WTC11 (cell line): Measurements from ENCODE around the gene ARMH2.

Experiments used
- CREM ChIP-seq: sonication (generic); formaldehyde crosslinking; IDR thresholded peaks from 2 replicates; pipeline ENCODE4 v1.8.1; 2022; ENCODE audit warnings: mild to moderate bottlenecking, missing genetic modification reagents, moderate library complexity
- SP1 ChIP-seq: sonication (generic); formaldehyde crosslinking; conservative IDR thresholded peaks from 2 replicates; pipeline ENCODE4 v1.8.1; 2022; ENCODE audit warnings: missing genetic modification reagents
- TEAD4 ChIP-seq: sonication (generic); formaldehyde crosslinking; IDR thresholded peaks from 2 replicates; pipeline ENCODE4 v1.8.0; 2022; ENCODE audit warnings: mild to moderate bottlenecking, missing genetic modification reagents
- TF ChIP-seq, protein P1 (sequence below): sonication (generic); formaldehyde crosslinking; IDR thresholded peaks from 2 replicates; pipeline ENCODE4 v1.8.1; 2022; ENCODE audit warnings: low read depth, missing genetic modification reagents, borderline replicate concordance
- TF ChIP-seq, protein P2 (sequence below): sonication (generic); formaldehyde crosslinking; IDR thresholded peaks from 2 replicates; pipeline ENCODE4 v1.8.0; 2022; ENCODE audit warnings: mild to moderate bottlenecking, missing genetic modification reagents
- TF ChIP-seq, protein P3 (sequence below): fragments of 250-450 bp; sonication (Bioruptor Pico); IDR thresholded peaks from 2 replicates; pipeline ENCODE4 v1.9.0; 2021; ENCODE audit warnings: mild to moderate bottlenecking, borderline replicate concordance

DNA sequence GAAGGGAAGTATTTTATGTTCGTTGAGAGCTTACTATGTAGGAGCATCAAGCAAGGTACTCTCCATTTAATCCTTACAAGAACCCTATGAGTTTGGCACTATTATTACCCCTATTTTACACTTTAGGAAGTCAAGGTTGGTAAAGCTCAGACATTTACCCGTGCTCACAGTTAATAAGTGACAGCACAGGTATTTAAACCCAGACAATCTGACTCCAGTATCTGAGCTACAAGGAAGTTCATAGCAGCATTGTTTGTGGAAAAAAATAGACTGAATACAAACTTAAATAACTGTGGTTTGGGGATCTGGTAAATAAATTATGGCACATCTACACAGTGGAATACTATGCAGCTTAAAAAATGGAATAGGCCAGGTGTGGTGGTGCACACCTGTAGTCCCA lies 45.2 kb downstream of the ARMH2 start:
- TF ChIP-seq, protein P1, sequence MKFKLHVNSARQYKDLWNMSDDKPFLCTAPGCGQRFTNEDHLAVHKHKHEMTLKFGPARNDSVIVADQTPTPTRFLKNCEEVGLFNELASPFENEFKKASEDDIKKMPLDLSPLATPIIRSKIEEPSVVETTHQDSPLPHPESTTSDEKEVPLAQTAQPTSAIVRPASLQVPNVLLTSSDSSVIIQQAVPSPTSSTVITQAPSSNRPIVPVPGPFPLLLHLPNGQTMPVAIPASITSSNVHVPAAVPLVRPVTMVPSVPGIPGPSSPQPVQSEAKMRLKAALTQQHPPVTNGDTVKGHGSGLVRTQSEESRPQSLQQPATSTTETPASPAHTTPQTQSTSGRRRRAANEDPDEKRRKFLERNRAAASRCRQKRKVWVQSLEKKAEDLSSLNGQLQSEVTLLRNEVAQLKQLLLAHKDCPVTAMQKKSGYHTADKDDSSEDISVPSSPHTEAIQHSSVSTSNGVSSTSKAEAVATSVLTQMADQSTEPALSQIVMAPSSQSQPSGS = no peak
- TF ChIP-seq CREM (no peak), TEAD4 (no peak), SP1 (CRISPR knock-in tag) (no peak)
- TF ChIP-seq, protein P2, sequence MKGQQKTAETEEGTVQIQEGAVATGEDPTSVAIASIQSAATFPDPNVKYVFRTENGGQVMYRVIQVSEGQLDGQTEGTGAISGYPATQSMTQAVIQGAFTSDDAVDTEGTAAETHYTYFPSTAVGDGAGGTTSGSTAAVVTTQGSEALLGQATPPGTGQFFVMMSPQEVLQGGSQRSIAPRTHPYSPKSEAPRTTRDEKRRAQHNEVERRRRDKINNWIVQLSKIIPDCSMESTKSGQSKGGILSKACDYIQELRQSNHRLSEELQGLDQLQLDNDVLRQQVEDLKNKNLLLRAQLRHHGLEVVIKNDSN (CRISPR knock-in tag) = no peak
- TF ChIP-seq, protein P3, sequence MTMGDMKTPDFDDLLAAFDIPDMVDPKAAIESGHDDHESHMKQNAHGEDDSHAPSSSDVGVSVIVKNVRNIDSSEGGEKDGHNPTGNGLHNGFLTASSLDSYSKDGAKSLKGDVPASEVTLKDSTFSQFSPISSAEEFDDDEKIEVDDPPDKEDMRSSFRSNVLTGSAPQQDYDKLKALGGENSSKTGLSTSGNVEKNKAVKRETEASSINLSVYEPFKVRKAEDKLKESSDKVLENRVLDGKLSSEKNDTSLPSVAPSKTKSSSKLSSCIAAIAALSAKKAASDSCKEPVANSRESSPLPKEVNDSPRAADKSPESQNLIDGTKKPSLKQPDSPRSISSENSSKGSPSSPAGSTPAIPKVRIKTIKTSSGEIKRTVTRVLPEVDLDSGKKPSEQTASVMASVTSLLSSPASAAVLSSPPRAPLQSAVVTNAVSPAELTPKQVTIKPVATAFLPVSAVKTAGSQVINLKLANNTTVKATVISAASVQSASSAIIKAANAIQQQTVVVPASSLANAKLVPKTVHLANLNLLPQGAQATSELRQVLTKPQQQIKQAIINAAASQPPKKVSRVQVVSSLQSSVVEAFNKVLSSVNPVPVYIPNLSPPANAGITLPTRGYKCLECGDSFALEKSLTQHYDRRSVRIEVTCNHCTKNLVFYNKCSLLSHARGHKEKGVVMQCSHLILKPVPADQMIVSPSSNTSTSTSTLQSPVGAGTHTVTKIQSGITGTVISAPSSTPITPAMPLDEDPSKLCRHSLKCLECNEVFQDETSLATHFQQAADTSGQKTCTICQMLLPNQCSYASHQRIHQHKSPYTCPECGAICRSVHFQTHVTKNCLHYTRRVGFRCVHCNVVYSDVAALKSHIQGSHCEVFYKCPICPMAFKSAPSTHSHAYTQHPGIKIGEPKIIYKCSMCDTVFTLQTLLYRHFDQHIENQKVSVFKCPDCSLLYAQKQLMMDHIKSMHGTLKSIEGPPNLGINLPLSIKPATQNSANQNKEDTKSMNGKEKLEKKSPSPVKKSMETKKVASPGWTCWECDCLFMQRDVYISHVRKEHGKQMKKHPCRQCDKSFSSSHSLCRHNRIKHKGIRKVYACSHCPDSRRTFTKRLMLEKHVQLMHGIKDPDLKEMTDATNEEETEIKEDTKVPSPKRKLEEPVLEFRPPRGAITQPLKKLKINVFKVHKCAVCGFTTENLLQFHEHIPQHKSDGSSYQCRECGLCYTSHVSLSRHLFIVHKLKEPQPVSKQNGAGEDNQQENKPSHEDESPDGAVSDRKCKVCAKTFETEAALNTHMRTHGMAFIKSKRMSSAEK (CRISPR knock-in tag) = no peak
